Transverse colon (tissue), 4 donors: Measurements from ENCODE around the gene MTFR2. TPM values are rescaled to one million over a fixed set of nuclear protein-coding genes. Genes with fewer than 3 reads are reported as not detected.

ENCODE experiments used
- DNase-seq: peaks from one replicate; pipeline ENCODE4 v3.0.0-alpha.2; 2019
- H3K27ac ChIP-seq, 4 donors: fragments of 200-600 bp; sonication (generic); 2 replicates each; pipeline ENCODE4 v1.5.1; 2016 to 2018; ENCODE audit warnings: inconsistent platforms in 4 of 4
- H3K27me3 ChIP-seq: fragments of 200-600 bp; sonication (generic); 2 replicates; pipeline ENCODE4 v1.5.1; 2017; ENCODE audit warnings: inconsistent platforms
- H3K36me3 ChIP-seq, 4 donors: fragments of 200-600 bp; sonication (generic); 2 replicates each; pipeline ENCODE4 v1.5.1; 2017 to 2019; ENCODE audit warnings: inconsistent platforms in 4 of 4
- H3K4me1 ChIP-seq, 4 donors: fragments of 200-600 bp; sonication (generic); 2 replicates each; pipeline ENCODE4 v1.5.1; 2017 to 2020; ENCODE audit warnings: inconsistent platforms in 4 of 4
- H3K4me3 ChIP-seq, 4 donors: fragments of 200-600 bp; sonication (generic); 1 replicate in 1 of 4; 2 replicates in 3 of 4; pipeline versions ENCODE4 v1.5.1 to v1.6.1; 2017 to 2019; ENCODE audit warnings: inconsistent platforms in 4 of 4
- H3K9me3 ChIP-seq, 2 donors: fragments of 200-600 bp; sonication (generic); 2 replicates each; pipeline ENCODE4 v1.5.1; 2017 to 2019; ENCODE audit warnings: inconsistent platforms in 2 of 2
- EP300 ChIP-seq: sonication (generic); formaldehyde crosslinking; IDR thresholded peaks from one replicate; pipeline ENCODE4 v1.6.1; 2017; ENCODE audit warnings: antibody characterized with exemption, low read depth
- POLR2A ChIP-seq: fragments of 450-650 bp; IDR thresholded peaks from one replicate; pipeline ENCODE4 v1.6.1; 2016; ENCODE audit warnings: antibody characterized with exemption, mild to moderate bottlenecking, moderate library complexity
- POLR2AphosphoS5 ChIP-seq, 3 donors: sonication (generic); formaldehyde crosslinking; IDR thresholded peaks; one replicate each; pipeline ENCODE4 v1.6.1; 2016; ENCODE audit warnings: antibody characterized with exemption in 3 of 3
- WGBS, 2 donors: methylation state at CpG; one replicate each; pipeline ENCODE4 v1.1.5; 2018; ENCODE audit warnings: low coverage in 1 of 2; 5-methylcytosine and 5-hydroxymethylcytosine counted together
- in situ Hi-C, 4 donors: fragments of 200-750 bp; cut with MboI; loops; one replicate each; pipeline versions ENCODE4 v1.15.0 to v1.15.1; 2017; ENCODE audit warnings: low sequenced_read_pairs in 3 of 4, low pct_ligation_motif_present in 1 of 4, low pct_unique_long_range_greater_than_20kb in 1 of 4
- intact Hi-C: fragments of 100-400 bp; cut with DNase I; formaldehyde crosslinking; loops from one replicate; pipeline ENCODE4 v1.15.1; 2023; ENCODE audit warnings: low total_unique reads
- total RNA-seq, 4 donors: library from RNA; depleted of rRNA; stranded (reverse); fragments of >200 nt; gene quantifications; one replicate each; pipeline ENCODE4 v1.1.0, GENCODE V29; 2016
- TF ChIP-seq, protein P1 (sequence below), 5 experiments: fragments of 200-600 bp in 3 of 5; fragments of 450-650 bp in 2 of 5; sonication (generic) in 3 of 5; IDR thresholded peaks; 1 replicate in 2 of 5; 2 replicates in 3 of 5; pipeline ENCODE4 v1.5.1; 2016 to 2017; ENCODE audit warnings: antibody characterized with exemption in 5 of 5, inconsistent platforms in 3 of 5, mild to moderate bottlenecking in 2 of 5, moderate library complexity in 1 of 5

Gene MTFR2
- total RNA-seq, 4 donors from 2014 or later = 0.68 to 5.8 (median 1.4) TPM; not detected in 1

GRCh38 chr6:136213853-136214252 is 36.3 kb downstream of the MTFR2 start:
- in situ Hi-C loops (loop anchor here in 1 of 4 donors (25.0 kb wide), 1 partner anchor 677 kb away; no protein-coding TSS in a partner anchor), intact Hi-C loops (no loop called here)
- Histone ChIP-seq H3K4me1 (no peaks in the 10 kb centered on the region), H3K9me3 (no peaks in the 10 kb centered on the region), H3K27me3 (no peaks in the 10 kb centered on the region), H3K36me3 (no peaks in the 10 kb centered on the region), H3K27ac (no peak overlapping the region), H3K4me3 (no peak overlapping the region)
- TF ChIP-seq POLR2AphosphoS5 (IDR thresholded peaks at IDR 0.05) = no peak
- TF ChIP-seq POLR2A = no peak
- no peak for TF ChIP-seq EP300
- TF ChIP-seq, protein P1, sequence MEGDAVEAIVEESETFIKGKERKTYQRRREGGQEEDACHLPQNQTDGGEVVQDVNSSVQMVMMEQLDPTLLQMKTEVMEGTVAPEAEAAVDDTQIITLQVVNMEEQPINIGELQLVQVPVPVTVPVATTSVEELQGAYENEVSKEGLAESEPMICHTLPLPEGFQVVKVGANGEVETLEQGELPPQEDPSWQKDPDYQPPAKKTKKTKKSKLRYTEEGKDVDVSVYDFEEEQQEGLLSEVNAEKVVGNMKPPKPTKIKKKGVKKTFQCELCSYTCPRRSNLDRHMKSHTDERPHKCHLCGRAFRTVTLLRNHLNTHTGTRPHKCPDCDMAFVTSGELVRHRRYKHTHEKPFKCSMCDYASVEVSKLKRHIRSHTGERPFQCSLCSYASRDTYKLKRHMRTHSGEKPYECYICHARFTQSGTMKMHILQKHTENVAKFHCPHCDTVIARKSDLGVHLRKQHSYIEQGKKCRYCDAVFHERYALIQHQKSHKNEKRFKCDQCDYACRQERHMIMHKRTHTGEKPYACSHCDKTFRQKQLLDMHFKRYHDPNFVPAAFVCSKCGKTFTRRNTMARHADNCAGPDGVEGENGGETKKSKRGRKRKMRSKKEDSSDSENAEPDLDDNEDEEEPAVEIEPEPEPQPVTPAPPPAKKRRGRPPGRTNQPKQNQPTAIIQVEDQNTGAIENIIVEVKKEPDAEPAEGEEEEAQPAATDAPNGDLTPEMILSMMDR (IDR thresholded peaks at IDR 0.05) = no peak
- DNase-seq = no peak

- H3K4me3 ChIP-seq = no peak overlapping the region
- in situ Hi-C loops = loop anchor here in 1 of 4 donors (25.0 kb wide), 1 partner anchor 676 kb away; no protein-coding TSS in a partner anchor
- 79% methylated on average over 5 of the region's 5 CpGs; no CpG with 5 or more reads in 1 of the 2 donors for WGBS, 2 donors
- H3K27ac ChIP-seq = no peak overlapping the region
- no peaks in the 10 kb centered on the region for H3K36me3 ChIP-seq
- no peaks in the 10 kb centered on the region for H3K27me3 ChIP-seq
- no peaks in the 10 kb centered on the region for H3K4me1 ChIP-seq
- H3K9me3 ChIP-seq = no peaks in the 10 kb centered on the region
- no peak for DNase-seq
- intact Hi-C loops = no loop called here
- TF ChIP-seq POLR2A (no peak), POLR2AphosphoS5 (IDR thresholded peaks at IDR 0.05) (no peak), EP300 (no peak)
- TF ChIP-seq, protein P1 (IDR thresholded peaks at IDR 0.05) = no peak
Observed at GRCh38 chr6:136213012-136213539, 37.0 kb downstream of the MTFR2 start.

DNA sequence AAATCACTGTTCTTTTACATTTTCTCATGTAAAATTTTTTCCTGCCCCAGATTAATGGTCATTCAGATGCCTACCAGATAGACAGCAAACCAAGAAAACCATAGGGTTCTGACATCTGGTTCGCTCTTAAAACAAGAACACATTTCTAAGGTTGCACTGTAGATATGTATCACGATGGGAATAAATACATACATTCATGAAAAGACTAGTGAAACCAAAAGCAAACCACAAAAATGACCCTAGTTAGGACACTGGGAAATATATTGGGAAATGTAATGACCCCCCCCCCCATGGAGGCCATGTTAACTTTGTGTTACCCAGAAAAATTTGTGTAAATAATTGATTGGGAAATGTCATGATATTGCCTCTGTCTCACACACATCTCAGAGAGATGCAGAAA is 37.5 kb downstream of the MTFR2 start:
- Histone ChIP-seq H3K4me3 (no peak overlapping the region), H3K4me1 (no peaks in the 10 kb centered on the region), H3K36me3 (no peaks in the 10 kb centered on the region), H3K9me3 (no peaks in the 10 kb centered on the region), H3K27me3 (no peaks in the 10 kb centered on the region), H3K27ac (no peak overlapping the region)
- intact Hi-C loops = no loop called here
- 88 to 95% methylated on average over 2 of the region's 2 CpGs for WGBS, 2 donors
- DNase-seq = no peak
- TF ChIP-seq POLR2A = no peak
- TF ChIP-seq, protein P1 (IDR thresholded peaks at IDR 0.05) = no peak
- no peak for TF ChIP-seq POLR2AphosphoS5 (IDR thresholded peaks at IDR 0.05)
- TF ChIP-seq EP300 = no peak
- in situ Hi-C loops = loop anchor here in 1 of 4 donors (25.0 kb wide), 1 partner anchor 675 kb away; no protein-coding TSS in a partner anchor

GRCh38 chr6:136210398-136211165 is 39.5 kb downstream of the MTFR2 start:
- H3K9me3 ChIP-seq = no peaks in the 10 kb centered on the region
- in situ Hi-C loops = loop anchor here in 1 of 4 donors (25.0 kb wide), 1 partner anchor 673 kb away; no protein-coding TSS in a partner anchor
- intact Hi-C loops = no loop called here
- TF ChIP-seq EP300 (no peak), POLR2AphosphoS5 (IDR thresholded peaks at IDR 0.05) (no peak), POLR2A (no peak)
- TF ChIP-seq, protein P1 (IDR thresholded peaks at IDR 0.05) = no peak
- no peaks in the 10 kb centered on the region for H3K4me1 ChIP-seq
- no peak overlapping the region for H3K4me3 ChIP-seq
- H3K27me3 ChIP-seq = no peaks in the 10 kb centered on the region
- 83 to 87% methylated on average over 9 to 13 of the region's 13 CpGs for WGBS, 2 donors
- DNase-seq = no peak
- no peak overlapping the region for H3K27ac ChIP-seq
- H3K36me3 ChIP-seq = no peaks in the 10 kb centered on the region
